ENCODE measurements around the gene MSRB3.

DNA sequence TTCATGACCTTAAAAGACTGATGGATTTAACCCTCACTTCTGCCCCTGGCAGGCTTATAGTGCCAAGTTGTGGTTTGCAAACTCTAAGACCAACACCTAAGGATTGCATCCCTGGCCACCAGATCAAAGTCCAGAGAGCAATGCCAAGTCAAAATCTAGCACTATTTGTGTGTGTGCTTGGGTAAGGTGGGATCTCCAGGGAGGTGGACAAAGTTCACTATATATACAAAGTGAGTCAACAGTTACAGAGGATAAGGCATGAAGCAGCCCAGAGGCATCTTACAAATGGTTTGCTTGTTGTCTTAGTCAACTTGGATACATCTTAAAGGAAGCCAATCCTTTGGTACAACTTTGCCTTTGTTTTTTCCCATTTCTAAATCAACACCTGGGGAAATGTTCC, 137.3 kb downstream of the MSRB3 start:
- TF ChIP-seq, protein P1, sequence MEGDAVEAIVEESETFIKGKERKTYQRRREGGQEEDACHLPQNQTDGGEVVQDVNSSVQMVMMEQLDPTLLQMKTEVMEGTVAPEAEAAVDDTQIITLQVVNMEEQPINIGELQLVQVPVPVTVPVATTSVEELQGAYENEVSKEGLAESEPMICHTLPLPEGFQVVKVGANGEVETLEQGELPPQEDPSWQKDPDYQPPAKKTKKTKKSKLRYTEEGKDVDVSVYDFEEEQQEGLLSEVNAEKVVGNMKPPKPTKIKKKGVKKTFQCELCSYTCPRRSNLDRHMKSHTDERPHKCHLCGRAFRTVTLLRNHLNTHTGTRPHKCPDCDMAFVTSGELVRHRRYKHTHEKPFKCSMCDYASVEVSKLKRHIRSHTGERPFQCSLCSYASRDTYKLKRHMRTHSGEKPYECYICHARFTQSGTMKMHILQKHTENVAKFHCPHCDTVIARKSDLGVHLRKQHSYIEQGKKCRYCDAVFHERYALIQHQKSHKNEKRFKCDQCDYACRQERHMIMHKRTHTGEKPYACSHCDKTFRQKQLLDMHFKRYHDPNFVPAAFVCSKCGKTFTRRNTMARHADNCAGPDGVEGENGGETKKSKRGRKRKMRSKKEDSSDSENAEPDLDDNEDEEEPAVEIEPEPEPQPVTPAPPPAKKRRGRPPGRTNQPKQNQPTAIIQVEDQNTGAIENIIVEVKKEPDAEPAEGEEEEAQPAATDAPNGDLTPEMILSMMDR (IDR thresholded peaks at IDR 0.05): no peak
- TF ChIP-seq EP300 (IDR thresholded peaks at IDR 0.05) (no peak), POLR2A (IDR thresholded peaks at IDR 0.05) (no peak)

Measured in ovary (tissue), 3 donors.